ENCODE measurements around the gene TGIF1.

The TGIF1 gene

DNA sequence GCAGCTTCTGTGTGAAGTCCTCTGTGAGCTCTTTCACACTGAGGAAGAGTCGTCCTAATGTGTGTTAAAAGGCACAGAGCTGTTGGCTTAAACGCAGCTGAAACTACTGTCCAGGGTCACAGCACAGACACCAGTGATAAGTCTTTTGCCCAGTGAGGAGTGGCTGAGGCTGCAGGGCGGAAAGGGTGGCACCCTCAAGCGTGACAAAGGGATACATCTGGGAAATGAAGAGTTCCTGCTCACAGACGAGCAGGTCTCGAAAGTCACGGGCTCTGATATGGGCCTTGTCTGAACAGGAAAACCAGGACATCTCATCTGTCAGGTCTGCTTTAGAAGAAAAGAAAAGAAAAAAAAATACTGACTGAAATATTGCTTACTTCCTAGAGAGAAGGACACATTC lies 36.5 kb downstream of the TGIF1 start:
- Histone ChIP-seq H2AK5ac (ENCODE audit: low read length, severe bottlenecking) (no peak overlapping the region), H3K18ac (ENCODE audit: low read depth in 1 of 2, low read length in 2 of 2) (no peak overlapping the region), H3K9me3 (ENCODE audit: control insufficient read depth, low read length) (no peaks in the 10 kb centered on the region), H3K4ac (ENCODE audit: low read depth in 1 of 2, low read length in 2 of 2) (no peak overlapping the region), H4K8ac (ENCODE audit: low read length) (no peak overlapping the region), H3K23ac (ENCODE audit: low read length in 2 of 2) (no peak overlapping the region), H3K27me3 (ENCODE audit: control insufficient read depth in 1 of 2, insufficient read depth in 1 of 2, low read length in 2 of 2) (no peaks in the 10 kb centered on the region), H3K79me1 (replicated peaks; ENCODE audit: low read length, poor library complexity, severe bottlenecking) (no peaks in the 10 kb centered on the region), H2AFZ (ENCODE audit: low read depth, low read length) (no peak overlapping the region), H2BK15ac (ENCODE audit: low read depth, poor library complexity, severe bottlenecking) (no peak overlapping the region), H3K14ac (ENCODE audit: low read length in 2 of 2) (no peak overlapping the region), H2BK120ac (ENCODE audit: low read depth, low read length) (no peak overlapping the region), H3K27ac (ENCODE audit: low read length, poor library complexity, severe bottlenecking) (no peak overlapping the region), H4K91ac (ENCODE audit: low read length) (no peak overlapping the region), H3K4me1 (ENCODE audit: control insufficient read depth, insufficient read depth, low read depth, low read length) (no peaks in the 10 kb centered on the region), H3K4me3 (ENCODE audit: insufficient read depth in 1 of 2, low read depth in 1 of 2, low read length in 2 of 2) (no peak overlapping the region), H2BK12ac (ENCODE audit: low read length in 2 of 2) (no peak overlapping the region), H3K36me3 (ENCODE audit: control insufficient read depth in 1 of 2, insufficient read depth in 2 of 2, low read depth in 1 of 2, low read length in 2 of 2) (no peaks in the 10 kb centered on the region), H2BK5ac (ENCODE audit: low read depth, low read length, poor library complexity, severe bottlenecking) (no peak overlapping the region), H3K9ac (ENCODE audit: low read length) (no peak overlapping the region), H3K4me2 (ENCODE audit: low read length, poor library complexity, severe bottlenecking) (no peak overlapping the region)
- 82% methylated on average over 7 of the region's 7 CpGs for WGBS
- DNase-seq: no peak

GRCh38 chr18:3489462-3489861 lies 39.5 kb downstream of the TGIF1 start:
- Histone ChIP-seq H3K14ac (ENCODE audit: low read length in 2 of 2) (no peak overlapping the region), H4K91ac (ENCODE audit: low read length) (no peak overlapping the region), H3K27ac (ENCODE audit: low read length, poor library complexity, severe bottlenecking) (no peak overlapping the region), H2AFZ (ENCODE audit: low read depth, low read length) (no peak overlapping the region), H3K18ac (ENCODE audit: low read depth in 1 of 2, low read length in 2 of 2) (no peak overlapping the region), H3K4me3 (ENCODE audit: insufficient read depth in 1 of 2, low read depth in 1 of 2, low read length in 2 of 2) (no peak overlapping the region), H3K4me2 (ENCODE audit: low read length, poor library complexity, severe bottlenecking) (no peak overlapping the region), H3K9ac (ENCODE audit: low read length) (no peak overlapping the region), H2BK5ac (ENCODE audit: low read depth, low read length, poor library complexity, severe bottlenecking) (no peak overlapping the region), H2BK120ac (ENCODE audit: low read depth, low read length) (no peak overlapping the region), H2BK12ac (ENCODE audit: low read length in 2 of 2) (no peak overlapping the region), H3K4ac (ENCODE audit: low read depth in 1 of 2, low read length in 2 of 2) (no peak overlapping the region), H4K8ac (ENCODE audit: low read length) (no peak overlapping the region), H2BK15ac (ENCODE audit: low read depth, poor library complexity, severe bottlenecking) (no peak overlapping the region), H3K36me3 (ENCODE audit: control insufficient read depth in 1 of 2, insufficient read depth in 2 of 2, low read depth in 1 of 2, low read length in 2 of 2) (no peaks in the 10 kb centered on the region), H3K79me1 (replicated peaks; ENCODE audit: low read length, poor library complexity, severe bottlenecking) (no peaks in the 10 kb centered on the region), H3K4me1 (ENCODE audit: control insufficient read depth, insufficient read depth, low read depth, low read length) (no peaks in the 10 kb centered on the region), H3K27me3 (ENCODE audit: control insufficient read depth in 1 of 2, insufficient read depth in 1 of 2, low read length in 2 of 2) (no peaks in the 10 kb centered on the region), H2AK5ac (ENCODE audit: low read length, severe bottlenecking) (no peak overlapping the region), H3K9me3 (ENCODE audit: control insufficient read depth, low read length) (no peaks in the 10 kb centered on the region), H3K23ac (ENCODE audit: low read length in 2 of 2) (no peak overlapping the region)
- no peak for DNase-seq
- WGBS: 92% methylated on average over 1 of the region's 6 CpGs

GRCh38 chr18:3491981-3492555 lies 42.1 kb downstream of the TGIF1 start:
- H4K91ac ChIP-seq (ENCODE audit: low read length): no peak overlapping the region
- H2BK15ac ChIP-seq (ENCODE audit: low read depth, poor library complexity, severe bottlenecking): no peak overlapping the region
- no peaks in the 10 kb centered on the region for H3K79me1 ChIP-seq (replicated peaks; ENCODE audit: low read length, poor library complexity, severe bottlenecking)
- no peaks in the 10 kb centered on the region for H3K36me3 ChIP-seq (ENCODE audit: control insufficient read depth in 1 of 2, insufficient read depth in 2 of 2, low read depth in 1 of 2, low read length in 2 of 2)
- H3K23ac ChIP-seq (ENCODE audit: low read length in 2 of 2): no peak overlapping the region
- no peak overlapping the region for H3K27ac ChIP-seq (ENCODE audit: low read length, poor library complexity, severe bottlenecking)
- no peak overlapping the region for H4K8ac ChIP-seq (ENCODE audit: low read length)
- H2AFZ ChIP-seq (ENCODE audit: low read depth, low read length): no peak overlapping the region
- H3K4me1 ChIP-seq (ENCODE audit: control insufficient read depth, insufficient read depth, low read depth, low read length): no peaks in the 10 kb centered on the region
- no peak overlapping the region for H3K14ac ChIP-seq (ENCODE audit: low read length in 2 of 2)
- no peak for DNase-seq
- H3K27me3 ChIP-seq (ENCODE audit: control insufficient read depth in 1 of 2, insufficient read depth in 1 of 2, low read length in 2 of 2): no peaks in the 10 kb centered on the region
- H3K18ac ChIP-seq (ENCODE audit: low read depth in 1 of 2, low read length in 2 of 2): no peak overlapping the region
- H2BK120ac ChIP-seq (ENCODE audit: low read depth, low read length): no peak overlapping the region
- no peak overlapping the region for H2BK5ac ChIP-seq (ENCODE audit: low read depth, low read length, poor library complexity, severe bottlenecking)
- no peaks in the 10 kb centered on the region for H3K9me3 ChIP-seq (ENCODE audit: control insufficient read depth, low read length)
- WGBS: no CpG with 5 or more reads among the region's 1 CpG
- no peak overlapping the region for H2AK5ac ChIP-seq (ENCODE audit: low read length, severe bottlenecking)
- H2BK12ac ChIP-seq (ENCODE audit: low read length in 2 of 2): no peak overlapping the region
- no peak overlapping the region for H3K4me3 ChIP-seq (ENCODE audit: insufficient read depth in 1 of 2, low read depth in 1 of 2, low read length in 2 of 2)
- no peak overlapping the region for H3K9ac ChIP-seq (ENCODE audit: low read length)
- no peak overlapping the region for H3K4me2 ChIP-seq (ENCODE audit: low read length, poor library complexity, severe bottlenecking)
- no peak overlapping the region for H3K4ac ChIP-seq (ENCODE audit: low read depth in 1 of 2, low read length in 2 of 2)

DNA sequence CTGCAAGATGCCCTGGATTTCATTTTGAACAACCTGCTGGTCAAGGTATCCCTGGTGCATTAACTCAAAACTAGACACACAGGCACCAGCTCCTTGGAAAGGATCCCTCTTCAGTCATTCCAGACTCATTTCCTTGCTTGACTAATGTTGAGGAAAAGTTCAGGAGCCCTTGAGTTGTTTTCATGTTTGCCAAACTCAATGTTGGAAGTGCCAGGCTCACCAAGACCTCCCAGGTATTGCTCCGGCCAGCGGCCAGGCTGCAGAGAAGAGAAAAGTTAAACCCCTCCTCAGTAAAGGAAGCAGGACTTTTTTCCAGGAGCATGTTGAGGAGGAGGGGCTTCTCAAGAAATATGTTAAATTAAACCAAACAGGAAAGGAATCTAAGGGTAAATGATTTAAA lies 42.7 kb downstream of the TGIF1 start:
- no peak overlapping the region for H2BK15ac ChIP-seq (ENCODE audit: low read depth, poor library complexity, severe bottlenecking)
- no peak overlapping the region for H3K4ac ChIP-seq (ENCODE audit: low read depth in 1 of 2, low read length in 2 of 2)
- no peak for DNase-seq
- H4K91ac ChIP-seq (ENCODE audit: low read length): no peak overlapping the region
- no peak overlapping the region for H2BK12ac ChIP-seq (ENCODE audit: low read length in 2 of 2)
- no peak overlapping the region for H3K18ac ChIP-seq (ENCODE audit: low read depth in 1 of 2, low read length in 2 of 2)
- no peaks in the 10 kb centered on the region for H3K27me3 ChIP-seq (ENCODE audit: control insufficient read depth in 1 of 2, insufficient read depth in 1 of 2, low read length in 2 of 2)
- H3K4me2 ChIP-seq (ENCODE audit: low read length, poor library complexity, severe bottlenecking): no peak overlapping the region
- no peaks in the 10 kb centered on the region for H3K36me3 ChIP-seq (ENCODE audit: control insufficient read depth in 1 of 2, insufficient read depth in 2 of 2, low read depth in 1 of 2, low read length in 2 of 2)
- H3K79me1 ChIP-seq (replicated peaks; ENCODE audit: low read length, poor library complexity, severe bottlenecking): no peaks in the 10 kb centered on the region
- WGBS: 97% methylated on average over 2 of the region's 2 CpGs
- no peak overlapping the region for H2AFZ ChIP-seq (ENCODE audit: low read depth, low read length)
- no peak overlapping the region for H2AK5ac ChIP-seq (ENCODE audit: low read length, severe bottlenecking)
- no peak overlapping the region for H2BK5ac ChIP-seq (ENCODE audit: low read depth, low read length, poor library complexity, severe bottlenecking)
- no peak overlapping the region for H2BK120ac ChIP-seq (ENCODE audit: low read depth, low read length)
- no peaks in the 10 kb centered on the region for H3K4me1 ChIP-seq (ENCODE audit: control insufficient read depth, insufficient read depth, low read depth, low read length)
- no peak overlapping the region for H3K14ac ChIP-seq (ENCODE audit: low read length in 2 of 2)
- H4K8ac ChIP-seq (ENCODE audit: low read length): no peak overlapping the region
- H3K9ac ChIP-seq (ENCODE audit: low read length): no peak overlapping the region
- H3K4me3 ChIP-seq (ENCODE audit: insufficient read depth in 1 of 2, low read depth in 1 of 2, low read length in 2 of 2): no peak overlapping the region
- no peaks in the 10 kb centered on the region for H3K9me3 ChIP-seq (ENCODE audit: control insufficient read depth, low read length)
- no peak overlapping the region for H3K23ac ChIP-seq (ENCODE audit: low read length in 2 of 2)
- no peak overlapping the region for H3K27ac ChIP-seq (ENCODE audit: low read length, poor library complexity, severe bottlenecking)
